PC-9 (cell line): ENCODE results near the gene NMT2. TPM values are rescaled to one million over a fixed set of nuclear protein-coding genes. Genes with fewer than 3 reads are reported as not detected.

Source experiments
- BruUV-seq: library from RNA; stranded (reverse); fragments of 400-500 nt; replicated peaks from 2 replicates; lab custom pipeline; 2021; lab: Mats Ljungman, UMichigan
- CTCF ChIA-PET: fragments of 300-600 bp; sonication (Branson Sonifier 250); formaldehyde crosslinking; loops from one replicate; lab custom pipeline; 2022; ENCODE audit warnings: antibody characterized with exemption; lab: Charles Lee
- POLR2A ChIA-PET: fragments of 300-600 bp; sonication (Branson Sonifier 250); formaldehyde crosslinking; loops from one replicate; lab custom pipeline; 2022; ENCODE audit warnings: antibody characterized with exemption; ENCODE audit not compliant: unreplicated experiment; lab: Charles Lee
- DNase-seq, 2 experiments: peaks; one replicate each; pipeline versions ENCODE4 v3.0.0 to v3.0.0-alpha.2; 2015 to 2022; ENCODE audit warnings: mixed read lengths in 1 of 2
- H2AFZ ChIP-seq: fragments of 200-600 bp; sonication (generic); 2 replicates; pipeline ENCODE4 v1.8.1; 2017; ENCODE audit warnings: antibody characterized with exemption
- H3F3A ChIP-seq: fragments of 200-600 bp; sonication (generic); 2 replicates; pipeline ENCODE4 v1.8.1; 2017; ENCODE audit warnings: antibody characterized with exemption, mild to moderate bottlenecking, low read depth; ENCODE audit not compliant: insufficient read depth
- H3K27ac ChIP-seq: fragments of 200-600 bp; sonication (generic); 2 replicates; pipeline ENCODE4 v1.6.1; 2016; ENCODE audit warnings: mixed run types
- H3K27me3 ChIP-seq: fragments of 200-600 bp; sonication (generic); 2 replicates; pipeline ENCODE4 v1.6.1; 2016; ENCODE audit warnings: low read depth, mixed run types; ENCODE audit not compliant: insufficient read depth
- H3K36me3 ChIP-seq: fragments of 200-600 bp; sonication (generic); 2 replicates; pipeline ENCODE4 v1.6.1; 2016; ENCODE audit warnings: low read depth, mixed run types
- H3K4me1 ChIP-seq: fragments of 200-600 bp; sonication (generic); replicated peaks from 2 replicates; pipeline ENCODE4 v1.6.1; 2016; ENCODE audit warnings: mixed run types; ENCODE audit not compliant: insufficient read depth
- H3K4me2 ChIP-seq: fragments of 200-600 bp; sonication (generic); 2 replicates; pipeline ENCODE4 v1.6.1; 2017; ENCODE audit warnings: mixed run types
- H3K4me3 ChIP-seq: fragments of 200-600 bp; sonication (generic); 2 replicates; pipeline ENCODE4 v1.6.1; 2016; ENCODE audit warnings: mixed run types
- H3K79me2 ChIP-seq: fragments of 200-600 bp; sonication (generic); 2 replicates; pipeline ENCODE4 v1.6.1; 2017; ENCODE audit warnings: low read depth, mixed run types
- H3K9me2 ChIP-seq: fragments of 200-600 bp; sonication (generic); 2 replicates; pipeline ENCODE4 v1.8.1; 2017; ENCODE audit warnings: mild to moderate bottlenecking; ENCODE audit not compliant: insufficient read depth
- H3K9me3 ChIP-seq: fragments of 200-600 bp; sonication (generic); 2 replicates; pipeline ENCODE4 v1.8.1; 2016; ENCODE audit warnings: low read depth; ENCODE audit not compliant: insufficient read depth
- H4K20me1 ChIP-seq: fragments of 200-600 bp; sonication (generic); 2 replicates; pipeline ENCODE4 v1.8.1; 2017; ENCODE audit not compliant: insufficient read depth
- EZH2 ChIP-seq: fragments of 200-600 bp; sonication (generic); IDR thresholded peaks from 2 replicates; pipeline ENCODE4 v1.8.0; 2017; ENCODE audit warnings: antibody characterized with exemption, low read depth
- intact Hi-C: fragments of 100-400 bp; cut with micrococcal nuclease; formaldehyde crosslinking; loops from one replicate; pipeline ENCODE4 v1.10.0; 2022; ENCODE audit not compliant: unreplicated experiment
- total RNA-seq: library from RNA; stranded (reverse); gene quantifications from 2 replicates; pipeline ENCODE4 v1.2.3, GENCODE V29; 2021
- TF ChIP-seq, protein P1 (sequence below): fragments of 200-600 bp; sonication (generic); conservative IDR thresholded peaks from 2 replicates; pipeline ENCODE4 v1.6.1; 2017; ENCODE audit warnings: mixed run types, antibody characterized with exemption, mild to moderate bottlenecking, moderate library complexity

Gene NMT2
- total RNA-seq, 1 experiment from 2014 or later, result 11.0 TPM

- no peaks in the 10 kb centered on the region for H3F3A ChIP-seq
- no peaks in the 10 kb centered on the region for H3K79me2 ChIP-seq
- no peak overlapping the region for H3K27ac ChIP-seq
- POLR2A ChIA-PET, result no interaction called here
- TF ChIP-seq EZH2, result no peak
- TF ChIP-seq, protein P1, sequence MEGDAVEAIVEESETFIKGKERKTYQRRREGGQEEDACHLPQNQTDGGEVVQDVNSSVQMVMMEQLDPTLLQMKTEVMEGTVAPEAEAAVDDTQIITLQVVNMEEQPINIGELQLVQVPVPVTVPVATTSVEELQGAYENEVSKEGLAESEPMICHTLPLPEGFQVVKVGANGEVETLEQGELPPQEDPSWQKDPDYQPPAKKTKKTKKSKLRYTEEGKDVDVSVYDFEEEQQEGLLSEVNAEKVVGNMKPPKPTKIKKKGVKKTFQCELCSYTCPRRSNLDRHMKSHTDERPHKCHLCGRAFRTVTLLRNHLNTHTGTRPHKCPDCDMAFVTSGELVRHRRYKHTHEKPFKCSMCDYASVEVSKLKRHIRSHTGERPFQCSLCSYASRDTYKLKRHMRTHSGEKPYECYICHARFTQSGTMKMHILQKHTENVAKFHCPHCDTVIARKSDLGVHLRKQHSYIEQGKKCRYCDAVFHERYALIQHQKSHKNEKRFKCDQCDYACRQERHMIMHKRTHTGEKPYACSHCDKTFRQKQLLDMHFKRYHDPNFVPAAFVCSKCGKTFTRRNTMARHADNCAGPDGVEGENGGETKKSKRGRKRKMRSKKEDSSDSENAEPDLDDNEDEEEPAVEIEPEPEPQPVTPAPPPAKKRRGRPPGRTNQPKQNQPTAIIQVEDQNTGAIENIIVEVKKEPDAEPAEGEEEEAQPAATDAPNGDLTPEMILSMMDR, result no peak
- no peaks in the 10 kb centered on the region for H3K9me2 ChIP-seq
- no peak overlapping the region for H2AFZ ChIP-seq
- no peak overlapping the region for H3K4me2 ChIP-seq
- no peaks in the 10 kb centered on the region for H4K20me1 ChIP-seq
- CTCF ChIA-PET, result no interaction called here
- no TSS peak for BruUV-seq
- intact Hi-C loops, result no loop called here
- H3K27me3 ChIP-seq, result no peaks in the 10 kb centered on the region
- no peak overlapping the region for H3K4me3 ChIP-seq
- no peaks in the 10 kb centered on the region for H3K36me3 ChIP-seq
- DNase-seq, result no peak
- H3K4me1 ChIP-seq, result no peaks in the 10 kb centered on the region
- no peaks in the 10 kb centered on the region for H3K9me3 ChIP-seq
Measured at GRCh38 chr10:15131330-15131729, 37.2 kb downstream of the NMT2 start.

DNA sequence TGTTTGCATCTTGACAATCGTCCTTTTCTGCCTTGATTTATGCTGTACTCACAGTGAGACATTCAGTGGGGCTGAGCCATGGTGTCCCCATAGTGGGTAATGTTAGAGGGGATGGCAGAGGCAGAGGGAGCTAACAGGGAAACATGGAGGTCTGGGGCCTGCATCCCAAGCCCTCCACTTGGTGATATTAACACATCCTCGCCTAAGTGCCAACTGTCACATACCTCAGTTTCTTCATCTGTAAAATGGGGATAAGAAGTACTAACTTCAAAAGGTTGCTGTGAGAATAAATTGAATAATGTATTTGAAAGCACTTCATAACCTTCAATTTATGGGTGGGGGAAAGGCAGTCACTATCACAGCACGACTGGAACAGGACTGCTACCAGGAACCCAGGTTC, 43.6 kb downstream of the NMT2 start:
- H3K27ac ChIP-seq, result no peak overlapping the region

DNA sequence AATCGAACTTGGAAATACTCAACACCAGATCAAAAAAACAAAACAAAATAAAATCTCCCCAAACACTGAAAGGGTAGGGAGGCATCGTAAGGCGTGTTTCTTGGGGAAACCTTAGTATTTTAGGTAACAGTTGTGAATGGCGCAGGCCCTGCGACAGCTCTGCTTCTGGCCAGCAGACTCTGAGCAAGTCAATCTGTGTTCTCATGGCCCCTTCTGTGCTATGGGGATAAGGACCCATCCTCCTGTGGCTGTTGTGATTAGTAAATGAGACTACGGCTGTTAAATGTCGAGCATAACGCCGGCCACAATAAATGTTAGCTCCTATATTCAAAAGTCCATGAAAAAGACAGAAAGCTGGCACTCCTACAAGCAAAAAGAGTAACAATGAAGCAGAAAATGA, 44.3 kb downstream of the NMT2 start:
- ChIA-PET CTCF (no interaction called here), POLR2A (no interaction called here)
- no TSS peak for BruUV-seq
- Histone ChIP-seq H3K4me2 (no peak overlapping the region), H3K4me1 (no peaks in the 10 kb centered on the region), H3K27me3 (no peaks in the 10 kb centered on the region), H4K20me1 (no peaks in the 10 kb centered on the region), H3K9me2 (no peaks in the 10 kb centered on the region), H3K79me2 (no peaks in the 10 kb centered on the region), H3K27ac (no peak overlapping the region), H3K36me3 (no peaks in the 10 kb centered on the region), H3K9me3 (no peaks in the 10 kb centered on the region), H3F3A (no peaks in the 10 kb centered on the region), H3K4me3 (no peak overlapping the region), H2AFZ (no peak overlapping the region)
- DNase-seq, result no peak
- TF ChIP-seq, protein P1, result no peak
- no peak for TF ChIP-seq EZH2
- intact Hi-C loops, result no loop called here

More for the DNA sequence above, 43.6 kb downstream of the NMT2 start:
- no peaks in the 10 kb centered on the region for H3F3A ChIP-seq
- no peak overlapping the region for H3K4me2 ChIP-seq
- DNase-seq, result no peak
- TF ChIP-seq EZH2, result no peak
- intact Hi-C loops, result no loop called here
- H3K27me3 ChIP-seq, result no peaks in the 10 kb centered on the region
- no peaks in the 10 kb centered on the region for H3K36me3 ChIP-seq
- H3K79me2 ChIP-seq, result no peaks in the 10 kb centered on the region
- no peaks in the 10 kb centered on the region for H3K9me3 ChIP-seq
- H3K4me1 ChIP-seq, result no peaks in the 10 kb centered on the region
- no TSS peak for BruUV-seq
- no peaks in the 10 kb centered on the region for H3K9me2 ChIP-seq
- POLR2A ChIA-PET, result no interaction called here
- H4K20me1 ChIP-seq, result no peaks in the 10 kb centered on the region
- CTCF ChIA-PET, result no interaction called here
- H2AFZ ChIP-seq, result no peak overlapping the region
- no peak overlapping the region for H3K4me3 ChIP-seq

GRCh38 chr10:15123749-15124184, 44.7 kb downstream of the NMT2 start:
- no TSS peak for BruUV-seq
- Histone ChIP-seq H3F3A (no peaks in the 10 kb centered on the region), H3K4me3 (no peak overlapping the region), H3K27me3 (no peaks in the 10 kb centered on the region), H3K79me2 (no peaks in the 10 kb centered on the region), H3K9me3 (no peaks in the 10 kb centered on the region), H3K4me2 (no peak overlapping the region), H3K36me3 (no peaks in the 10 kb centered on the region), H3K4me1 (no peaks in the 10 kb centered on the region), H2AFZ (no peak overlapping the region), H3K27ac (no peak overlapping the region), H3K9me2 (no peaks in the 10 kb centered on the region), H4K20me1 (no peaks in the 10 kb centered on the region)
- peak in 1 of 2 experiments; percentile 46 for DNase-seq
- intact Hi-C loops, result no loop called here
- POLR2A ChIA-PET, result no interaction called here
- TF ChIP-seq, protein P1, result no peak
- no peak for TF ChIP-seq EZH2
- CTCF ChIA-PET, result no interaction called here
